ENCODE measurements around the gene AFAP1L1.

The AFAP1L1 gene

GRCh38 chr5:149367972-149368645 lies 96.5 kb downstream of the AFAP1L1 start:
- Histone ChIP-seq H3K4me2 (ENCODE audit: low read depth, low read length) (peak overlapping the region; percentile 66), H2AFZ (ENCODE audit: low read length) (peak overlapping the region; percentile 65; the same call in 1 of the 2 replicates), H3K4me3 (ENCODE audit: low read length) (no peak overlapping the region), H3K9me2 (replicated peaks; ENCODE audit: insufficient read depth, low read length) (no peaks in the 10 kb centered on the region), H3K27me3 (replicated peaks; ENCODE audit: insufficient read depth, low read length) (no peaks in the 10 kb centered on the region), H3F3A (ENCODE audit: insufficient read depth, low read length) (no peaks in the 10 kb centered on the region; the same call in 1 of the 2 replicates), H4K20me1 (ENCODE audit: insufficient read depth, low read length) (no peaks in the 10 kb centered on the region), H3K79me2 (ENCODE audit: low read length) (no peaks in the 10 kb centered on the region), H3K9me3 (replicated peaks; ENCODE audit: insufficient read depth, low read length) (no peaks in the 10 kb centered on the region), H3K27ac (ENCODE audit: low read length) (no peak overlapping the region), H3K4me1 (ENCODE audit: low read length) (peaks cover 24% of the 10 kb centered on the region), H3K9ac (ENCODE audit: low read length) (no peak overlapping the region), H3K36me3 (replicated peaks; ENCODE audit: insufficient read depth, low read length) (no peaks in the 10 kb centered on the region)
- DNase-seq = no peak
- TF ChIP-seq CTCF (IDR thresholded peaks at IDR 0.05; ENCODE audit: low read length) (no peak), EZH2phosphoT487 (IDR thresholded peaks at IDR 0.05; ENCODE audit: low read length) (no peak), EZH2 (optimal IDR thresholded peaks at IDR 0.05; ENCODE audit: low read depth, low read length) (no peak)

GRCh38 chr5:149370878-149371277 lies 99.2 kb downstream of the AFAP1L1 start:
- H3K79me2 ChIP-seq (ENCODE audit: low read length) = no peaks in the 10 kb centered on the region

GRCh38 chr5:149371296-149371962 lies 99.8 kb downstream of the AFAP1L1 start:
- TF ChIP-seq EZH2 (optimal IDR thresholded peaks at IDR 0.05; ENCODE audit: low read depth, low read length) (no peak), CTCF (IDR thresholded peaks at IDR 0.05; ENCODE audit: low read length) (peak; percentile 72)
- peak; percentile 73 for DNase-seq

More at GRCh38 chr5:149370878-149371277, 99.2 kb downstream of the AFAP1L1 start:
- no peak for TF ChIP-seq CTCF (IDR thresholded peaks at IDR 0.05; ENCODE audit: low read length)
- TF ChIP-seq EZH2 (optimal IDR thresholded peaks at IDR 0.05; ENCODE audit: low read depth, low read length) = no peak
- no peak for TF ChIP-seq EZH2phosphoT487 (IDR thresholded peaks at IDR 0.05; ENCODE audit: low read length)
- H3K27me3 ChIP-seq (replicated peaks; ENCODE audit: insufficient read depth, low read length) = no peaks in the 10 kb centered on the region
- H3K9ac ChIP-seq (ENCODE audit: low read length) = no peak overlapping the region
- H3F3A ChIP-seq (ENCODE audit: insufficient read depth, low read length) = no peaks in the 10 kb centered on the region; the same call in 1 of the 2 replicates
- H3K9me3 ChIP-seq (replicated peaks; ENCODE audit: insufficient read depth, low read length) = no peaks in the 10 kb centered on the region
- no peaks in the 10 kb centered on the region for H4K20me1 ChIP-seq (ENCODE audit: insufficient read depth, low read length)
- no peak overlapping the region for H3K4me3 ChIP-seq (ENCODE audit: low read length)
- no peaks in the 10 kb centered on the region for H3K36me3 ChIP-seq (replicated peaks; ENCODE audit: insufficient read depth, low read length)
- H3K27ac ChIP-seq (ENCODE audit: low read length) = no peak overlapping the region
- DNase-seq = no peak
- no peak overlapping the region for H3K4me2 ChIP-seq (ENCODE audit: low read depth, low read length)
- peaks cover 22% of the 10 kb centered on the region for H3K4me1 ChIP-seq (ENCODE audit: low read length)
- H3K9me2 ChIP-seq (replicated peaks; ENCODE audit: insufficient read depth, low read length) = no peaks in the 10 kb centered on the region
- no peak overlapping the region for H2AFZ ChIP-seq (ENCODE audit: low read length)

More at GRCh38 chr5:149371296-149371962, 99.8 kb downstream of the AFAP1L1 start:
- no peaks in the 10 kb centered on the region for H3K36me3 ChIP-seq (replicated peaks; ENCODE audit: insufficient read depth, low read length)
- no peaks in the 10 kb centered on the region for H3K9me3 ChIP-seq (replicated peaks; ENCODE audit: insufficient read depth, low read length)
- H2AFZ ChIP-seq (ENCODE audit: low read length) = no peak overlapping the region
- no peak overlapping the region for H3K27ac ChIP-seq (ENCODE audit: low read length)
- no peaks in the 10 kb centered on the region for H3K79me2 ChIP-seq (ENCODE audit: low read length)
- no peaks in the 10 kb centered on the region for H3K27me3 ChIP-seq (replicated peaks; ENCODE audit: insufficient read depth, low read length)
- no peaks in the 10 kb centered on the region; the same call in 1 of the 2 replicates for H3F3A ChIP-seq (ENCODE audit: insufficient read depth, low read length)
- H3K4me3 ChIP-seq (ENCODE audit: low read length) = no peak overlapping the region
- no peak overlapping the region for H3K4me2 ChIP-seq (ENCODE audit: low read depth, low read length)
- no peak overlapping the region for H3K9ac ChIP-seq (ENCODE audit: low read length)
- no peaks in the 10 kb centered on the region for H4K20me1 ChIP-seq (ENCODE audit: insufficient read depth, low read length)
- no peaks in the 10 kb centered on the region for H3K9me2 ChIP-seq (replicated peaks; ENCODE audit: insufficient read depth, low read length)
- H3K4me1 ChIP-seq (ENCODE audit: low read length) = peaks cover 22% of the 10 kb centered on the region
